WERI-Rb-1 (cell line): Measurements from ENCODE around the gene MYBL2.

Experiments
- DNase-seq: peaks from one replicate; pipeline ENCODE4 v3.0.0-alpha.2; 2020
- H3K27ac ChIP-seq: fragments of 250-450 bp; sonication (Bioruptor Pico); 2 replicates; pipeline ENCODE4 v1.5.1; 2020; ENCODE audit warnings: mild to moderate bottlenecking, moderate library complexity
- H3K27me3 ChIP-seq: fragments of 250-450 bp; sonication (Bioruptor Pico); 2 replicates; pipeline ENCODE4 v1.5.1; 2021; ENCODE audit warnings: mild to moderate bottlenecking, low read depth, moderate library complexity; ENCODE audit not compliant: insufficient read depth, severe bottlenecking
- H3K36me3 ChIP-seq: fragments of 250-450 bp; sonication (Bioruptor Pico); 2 replicates; pipeline ENCODE4 v1.5.1; 2020; ENCODE audit warnings: mild to moderate bottlenecking, moderate library complexity
- H3K4me3 ChIP-seq: 2 replicates; pipeline ENCODE4 v1.5.1; 2011; ENCODE audit warnings: low read depth, mild to moderate bottlenecking, control low read depth, low read length
- H3K9me3 ChIP-seq: fragments of 250-450 bp; sonication (Bioruptor Pico); 2 replicates; pipeline ENCODE4 v1.5.1; 2021; ENCODE audit warnings: mild to moderate bottlenecking, moderate library complexity; ENCODE audit not compliant: severe bottlenecking
- CTCF ChIP-seq: IDR thresholded peaks from 2 replicates; pipeline ENCODE4 v1.5.1; 2011; ENCODE audit warnings: low read depth, mild to moderate bottlenecking, control low read depth, inconsistent platforms, low read length

MYBL2 gene

GRCh38 chr20:43700627-43701026 is 33.7 kb downstream of the MYBL2 start:
- Histone ChIP-seq H3K27ac (no peak overlapping the region), H3K9me3 (no peaks in the 10 kb centered on the region), H3K4me3 (no peak overlapping the region), H3K27me3 (no peaks in the 10 kb centered on the region), H3K36me3 (peaks cover 76% of the 10 kb centered on the region)
- TF ChIP-seq CTCF = no peak
- no peak for DNase-seq

- Histone ChIP-seq H3K27ac (no peak overlapping the region), H3K27me3 (no peaks in the 10 kb centered on the region), H3K36me3 (peaks cover 80% of the 10 kb centered on the region), H3K9me3 (no peaks in the 10 kb centered on the region), H3K4me3 (no peak overlapping the region)
- TF ChIP-seq CTCF = no peak
- no peak for DNase-seq
Observed at GRCh38 chr20:43702502-43702901, 35.6 kb downstream of the MYBL2 start.

GRCh38 chr20:43710370-43711044 is 43.6 kb downstream of the MYBL2 start:
- no peak for DNase-seq
- no peaks in the 10 kb centered on the region for H3K9me3 ChIP-seq
- no peaks in the 10 kb centered on the region for H3K27me3 ChIP-seq
- H3K27ac ChIP-seq = no peak overlapping the region
- TF ChIP-seq CTCF = no peak
- peaks cover 73% of the 10 kb centered on the region for H3K36me3 ChIP-seq
- no peak overlapping the region for H3K4me3 ChIP-seq

DNA sequence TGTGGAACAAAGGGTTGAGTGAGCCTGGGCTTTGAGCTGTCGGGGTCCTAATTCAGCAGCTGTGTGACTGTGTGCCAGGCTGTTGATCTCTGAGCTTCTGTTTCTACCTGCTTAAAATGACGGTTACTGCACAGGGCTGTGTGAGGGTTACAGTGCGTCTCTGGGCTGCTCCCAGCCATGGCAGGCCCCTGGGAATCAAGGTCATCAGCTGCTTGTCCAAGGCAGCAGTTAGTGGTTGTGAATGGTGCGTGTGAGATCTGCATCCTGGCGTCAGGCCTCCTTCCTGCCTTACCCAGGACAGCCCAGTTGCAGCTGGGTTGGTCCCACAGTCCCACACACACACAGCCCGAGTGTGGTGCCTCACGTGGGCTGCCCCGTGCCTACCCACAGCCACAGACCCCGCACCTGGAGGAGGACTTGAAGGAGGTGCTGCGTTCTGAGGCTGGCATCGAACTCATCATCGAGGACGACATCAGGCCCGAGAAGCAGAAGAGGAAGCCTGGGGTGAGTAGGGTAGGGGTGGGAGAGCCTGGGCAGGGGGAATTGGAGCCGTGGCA is 44.3 kb downstream of the MYBL2 start:
- peaks cover 74% of the 10 kb centered on the region for H3K36me3 ChIP-seq
- DNase-seq = no peak
- H3K27ac ChIP-seq = no peak overlapping the region
- no peak overlapping the region for H3K4me3 ChIP-seq
- no peak for TF ChIP-seq CTCF
- no peaks in the 10 kb centered on the region for H3K27me3 ChIP-seq
- no peaks in the 10 kb centered on the region for H3K9me3 ChIP-seq

DNA sequence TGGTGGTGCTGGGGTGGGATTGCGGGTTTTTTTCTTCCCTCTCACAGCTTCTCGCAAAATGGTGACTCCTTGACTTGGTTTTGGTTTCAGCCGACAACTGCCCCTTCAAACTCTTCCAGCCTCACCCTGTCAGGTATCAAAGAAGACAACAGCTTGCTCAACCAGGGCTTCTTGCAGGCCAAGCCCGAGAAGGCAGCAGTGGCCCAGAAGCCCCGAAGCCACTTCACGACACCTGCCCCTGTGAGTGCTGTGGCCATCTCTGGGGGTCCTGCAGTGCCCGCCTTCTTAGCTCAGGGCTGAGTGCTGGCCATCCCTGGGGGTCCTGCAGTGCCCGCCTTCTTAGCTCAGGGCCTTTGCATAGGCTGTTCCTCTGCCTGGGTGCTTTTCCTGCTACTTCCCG is 48.1 kb downstream of the MYBL2 start:
- H3K4me3 ChIP-seq = no peak overlapping the region
- H3K36me3 ChIP-seq = peaks cover 43% of the 10 kb centered on the region
- no peaks in the 10 kb centered on the region for H3K27me3 ChIP-seq
- H3K9me3 ChIP-seq = no peaks in the 10 kb centered on the region
- DNase-seq = no peak
- H3K27ac ChIP-seq = no peak overlapping the region
- TF ChIP-seq CTCF = no peak

GRCh38 chr20:43715511-43715910 is 48.6 kb downstream of the MYBL2 start:
- peaks cover 38% of the 10 kb centered on the region for H3K36me3 ChIP-seq

More at GRCh38 chr20:43715511-43715910, 48.6 kb downstream of the MYBL2 start:
- Histone ChIP-seq H3K27me3 (no peaks in the 10 kb centered on the region), H3K4me3 (no peak overlapping the region), H3K27ac (no peak overlapping the region), H3K9me3 (no peaks in the 10 kb centered on the region)
- TF ChIP-seq CTCF = no peak
- no peak for DNase-seq
